H1 (cell line): Measurements from ENCODE around the gene CHMP4B.

Source experiments
- JUN ChIP-seq: IDR thresholded peaks from 2 replicates; pipeline ENCODE4 v1.6.1; 2011; ENCODE audit warnings: low read depth, mild to moderate bottlenecking, improper control_type of control experiment, low read length
- NANOG ChIP-seq: IDR thresholded peaks from 2 replicates; pipeline ENCODE4 v1.6.1; 2011; ENCODE audit warnings: low read length, low read depth, mild to moderate bottlenecking, inconsistent platforms; ENCODE audit not compliant: insufficient read depth, poor library complexity, severe bottlenecking
- SRF ChIP-seq: IDR thresholded peaks from 2 replicates; pipeline ENCODE4 v1.6.1; 2011; ENCODE audit warnings: mild to moderate bottlenecking, low read depth, low read length, moderate library complexity
- ZNF274 ChIP-seq: IDR thresholded peaks from 2 replicates; pipeline ENCODE4 v1.7.0; 2012; ENCODE audit warnings: low read length, borderline replicate concordance; ENCODE audit errors: extremely low read depth
- TF ChIP-seq, protein P1 (sequence below), 3 experiments: IDR thresholded peaks; 1 replicate in 2 of 3; 2 replicates in 1 of 3; pipeline versions ENCODE4 v1.5.1 to v1.6.1; 2011; ENCODE audit warnings: low read length in 3 of 3, mild to moderate bottlenecking in 3 of 3, inconsistent platforms in 2 of 3, low read depth in 1 of 3, moderate library complexity in 1 of 3; ENCODE audit not compliant: insufficient read depth in 1 of 3; ENCODE audit errors: control extremely low read depth in 1 of 3

DNA sequence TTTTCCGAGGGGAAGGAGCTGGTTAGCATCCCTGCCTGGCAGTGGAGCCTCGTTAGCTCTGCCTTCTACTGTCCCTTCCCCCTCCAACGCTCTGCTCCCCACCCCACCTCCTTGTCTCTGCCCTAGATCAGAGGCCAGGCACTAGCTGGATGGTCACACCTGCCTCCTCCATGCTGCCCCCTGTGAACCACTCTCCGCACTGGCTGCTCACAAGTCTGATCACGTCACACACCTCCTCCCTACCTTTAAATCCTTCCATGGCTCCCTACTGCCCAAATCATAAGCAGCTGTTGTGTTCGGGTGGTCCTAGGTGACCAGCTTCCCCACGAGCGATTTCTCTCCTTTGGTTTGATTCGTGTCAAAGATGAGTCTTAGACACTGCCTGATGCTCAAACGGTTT lies 71.3 kb downstream of the CHMP4B start:
- TF ChIP-seq ZNF274 (no peak), NANOG (no peak), SRF (no peak), JUN (no peak)
- TF ChIP-seq, protein P1, sequence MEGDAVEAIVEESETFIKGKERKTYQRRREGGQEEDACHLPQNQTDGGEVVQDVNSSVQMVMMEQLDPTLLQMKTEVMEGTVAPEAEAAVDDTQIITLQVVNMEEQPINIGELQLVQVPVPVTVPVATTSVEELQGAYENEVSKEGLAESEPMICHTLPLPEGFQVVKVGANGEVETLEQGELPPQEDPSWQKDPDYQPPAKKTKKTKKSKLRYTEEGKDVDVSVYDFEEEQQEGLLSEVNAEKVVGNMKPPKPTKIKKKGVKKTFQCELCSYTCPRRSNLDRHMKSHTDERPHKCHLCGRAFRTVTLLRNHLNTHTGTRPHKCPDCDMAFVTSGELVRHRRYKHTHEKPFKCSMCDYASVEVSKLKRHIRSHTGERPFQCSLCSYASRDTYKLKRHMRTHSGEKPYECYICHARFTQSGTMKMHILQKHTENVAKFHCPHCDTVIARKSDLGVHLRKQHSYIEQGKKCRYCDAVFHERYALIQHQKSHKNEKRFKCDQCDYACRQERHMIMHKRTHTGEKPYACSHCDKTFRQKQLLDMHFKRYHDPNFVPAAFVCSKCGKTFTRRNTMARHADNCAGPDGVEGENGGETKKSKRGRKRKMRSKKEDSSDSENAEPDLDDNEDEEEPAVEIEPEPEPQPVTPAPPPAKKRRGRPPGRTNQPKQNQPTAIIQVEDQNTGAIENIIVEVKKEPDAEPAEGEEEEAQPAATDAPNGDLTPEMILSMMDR (IDR thresholded peaks at IDR 0.05; ENCODE audit: control extremely low read depth in 1 of 3, insufficient read depth in 1 of 3, low read depth in 1 of 3, low read length in 3 of 3) = peak in 1 of 3 experiments; percentile 5; a peak in 1 of 4 replicates
